OCI-LY3 (cell line): ENCODE measurements around the gene GNG12.

Experiments
- H2AFZ ChIP-seq: fragments of 200-600, 300-600 bp; shearing (Covaris generic); 2 replicates; pipeline ENCODE4 v1.6.0; 2014; ENCODE audit warnings: antibody characterized with exemption, low read depth, low read length
- H3K27ac ChIP-seq: fragments of 200-600, 300-600 bp; sonication (generic); 2 replicates; pipeline ENCODE4 v1.5.1; 2014; ENCODE audit warnings: mild to moderate bottlenecking, low read length, moderate library complexity, mixed read lengths
- H3K27me3 ChIP-seq: fragments of 200-600, 300-600 bp; sonication (generic); 2 replicates; pipeline ENCODE4 v1.6.1; 2014; ENCODE audit warnings: low read depth, low read length, mixed read lengths
- H3K36me3 ChIP-seq: fragments of 200-600, 300-600 bp; sonication (generic); replicated peaks from 2 replicates; pipeline ENCODE3; 2014; ENCODE audit warnings: low read depth, low read length, mixed read lengths
- H3K4me1 ChIP-seq: fragments of 300-600, 200-600 bp; sonication (generic); 2 replicates; pipeline ENCODE4 v1.6.1; 2014; ENCODE audit warnings: low read length, mixed read lengths
- H3K4me2 ChIP-seq: fragments of 200-600, 300-600 bp; sonication (generic); 2 replicates; pipeline ENCODE4 v1.6.1; 2014; ENCODE audit warnings: low read length, mixed read lengths
- H3K4me3 ChIP-seq: fragments of 300-600, 200-600 bp; sonication (generic); 2 replicates; pipeline ENCODE4 v1.5.1; 2014; ENCODE audit warnings: antibody characterized with exemption, mild to moderate bottlenecking, low read length, moderate library complexity
- H3K79me2 ChIP-seq: fragments of 300-600, 200-600 bp; shearing (Covaris generic); 2 replicates; pipeline ENCODE4 v1.6.1; 2014; ENCODE audit warnings: mild to moderate bottlenecking, low read length, mixed read lengths
- H3K9ac ChIP-seq: fragments of 300-600, 200-600 bp; shearing (Covaris generic); 2 replicates; pipeline ENCODE4 v1.6.0; 2014; ENCODE audit warnings: mild to moderate bottlenecking, low read length, moderate library complexity
- H3K9me3 ChIP-seq: fragments of 200-600, 300-600 bp; shearing (Covaris generic); 2 replicates; pipeline ENCODE4 v1.6.1; 2014; ENCODE audit warnings: low read length, mixed read lengths; ENCODE audit not compliant: insufficient read depth
- H4K20me1 ChIP-seq: fragments of 200-600, 300-600 bp; sonication (generic); 2 replicates; pipeline ENCODE4 v1.6.1; 2016; ENCODE audit warnings: low read length, mixed read lengths; ENCODE audit not compliant: insufficient read depth
- EZH2phosphoT487 ChIP-seq: fragments of 200-600 bp; shearing (Covaris generic); IDR thresholded peaks from 2 replicates; pipeline ENCODE4 v1.6.1; 2018; ENCODE audit warnings: antibody characterized with exemption, mixed run types, low read depth
- TF ChIP-seq, protein P1 (sequence below): fragments of 200-600, 300-600 bp; sonication (generic); IDR thresholded peaks from 2 replicates; pipeline ENCODE4 v1.5.1; 2014; ENCODE audit warnings: antibody characterized with exemption, low read length, low read depth

Gene GNG12

DNA sequence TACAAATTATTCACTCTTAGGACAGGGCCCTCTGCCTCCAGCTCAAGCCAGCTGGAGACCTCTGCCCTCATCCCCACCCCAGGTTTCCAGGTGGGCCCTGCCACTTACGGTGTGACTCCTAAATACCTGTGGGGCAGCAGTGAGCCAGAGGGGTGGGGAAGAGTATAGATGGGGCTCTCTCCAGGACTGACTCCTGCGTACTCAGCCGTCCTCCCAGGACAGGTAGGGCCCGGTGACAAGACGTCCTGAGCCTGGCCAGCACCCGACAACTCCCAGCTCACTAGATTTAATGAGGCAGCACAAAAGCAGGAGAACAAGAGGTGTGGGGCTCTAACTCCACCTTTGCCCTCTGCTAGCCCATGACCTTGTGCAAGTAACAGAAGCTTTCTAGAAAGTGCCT, 16.8 kb downstream of the GNG12 start:
- no peak overlapping the region for H3K4me3 ChIP-seq
- no peaks in the 10 kb centered on the region for H3K36me3 ChIP-seq
- TF ChIP-seq, protein P1, sequence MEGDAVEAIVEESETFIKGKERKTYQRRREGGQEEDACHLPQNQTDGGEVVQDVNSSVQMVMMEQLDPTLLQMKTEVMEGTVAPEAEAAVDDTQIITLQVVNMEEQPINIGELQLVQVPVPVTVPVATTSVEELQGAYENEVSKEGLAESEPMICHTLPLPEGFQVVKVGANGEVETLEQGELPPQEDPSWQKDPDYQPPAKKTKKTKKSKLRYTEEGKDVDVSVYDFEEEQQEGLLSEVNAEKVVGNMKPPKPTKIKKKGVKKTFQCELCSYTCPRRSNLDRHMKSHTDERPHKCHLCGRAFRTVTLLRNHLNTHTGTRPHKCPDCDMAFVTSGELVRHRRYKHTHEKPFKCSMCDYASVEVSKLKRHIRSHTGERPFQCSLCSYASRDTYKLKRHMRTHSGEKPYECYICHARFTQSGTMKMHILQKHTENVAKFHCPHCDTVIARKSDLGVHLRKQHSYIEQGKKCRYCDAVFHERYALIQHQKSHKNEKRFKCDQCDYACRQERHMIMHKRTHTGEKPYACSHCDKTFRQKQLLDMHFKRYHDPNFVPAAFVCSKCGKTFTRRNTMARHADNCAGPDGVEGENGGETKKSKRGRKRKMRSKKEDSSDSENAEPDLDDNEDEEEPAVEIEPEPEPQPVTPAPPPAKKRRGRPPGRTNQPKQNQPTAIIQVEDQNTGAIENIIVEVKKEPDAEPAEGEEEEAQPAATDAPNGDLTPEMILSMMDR, result no peak
- TF ChIP-seq EZH2phosphoT487, result no peak
- no peaks in the 10 kb centered on the region for H4K20me1 ChIP-seq
- H3K9me3 ChIP-seq, result no peaks in the 10 kb centered on the region
- no peaks in the 10 kb centered on the region for H3K79me2 ChIP-seq
- no peaks in the 10 kb centered on the region for H3K4me1 ChIP-seq
- no peak overlapping the region for H3K27ac ChIP-seq
- no peak overlapping the region for H3K9ac ChIP-seq
- no peak overlapping the region for H2AFZ ChIP-seq
- no peaks in the 10 kb centered on the region for H3K27me3 ChIP-seq
- H3K4me2 ChIP-seq, result no peak overlapping the region

DNA sequence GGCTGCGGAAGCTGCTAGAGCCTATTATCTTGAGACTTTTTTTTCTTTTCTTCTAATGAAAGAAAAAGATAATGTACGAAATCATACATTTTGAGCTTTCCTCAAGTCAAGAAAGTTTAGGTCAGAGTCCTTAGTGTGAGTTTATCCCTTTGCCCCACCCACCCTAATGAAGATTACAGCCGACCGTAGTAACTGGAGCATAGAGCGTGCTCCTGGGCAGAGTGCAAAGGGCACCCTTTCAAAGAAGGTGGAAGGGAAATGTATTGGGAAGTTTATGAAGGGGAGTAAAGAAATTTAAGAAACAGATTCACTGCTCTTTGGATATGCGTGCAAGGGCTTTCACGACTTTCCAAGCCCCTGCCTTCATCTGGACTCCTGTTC, 17.2 kb downstream of the GNG12 start:
- no peaks in the 10 kb centered on the region for H3K36me3 ChIP-seq
- H3K79me2 ChIP-seq, result no peaks in the 10 kb centered on the region
- no peak for TF ChIP-seq EZH2phosphoT487
- TF ChIP-seq, protein P1, result no peak
- H3K4me3 ChIP-seq, result no peak overlapping the region
- H3K4me1 ChIP-seq, result no peaks in the 10 kb centered on the region
- no peak overlapping the region for H3K4me2 ChIP-seq
- H4K20me1 ChIP-seq, result no peaks in the 10 kb centered on the region
- no peak overlapping the region for H3K9ac ChIP-seq
- no peaks in the 10 kb centered on the region for H3K27me3 ChIP-seq
- no peak overlapping the region for H3K27ac ChIP-seq
- H2AFZ ChIP-seq, result no peak overlapping the region
- no peaks in the 10 kb centered on the region for H3K9me3 ChIP-seq

- no peak overlapping the region for H3K4me2 ChIP-seq
- no peak overlapping the region for H3K4me3 ChIP-seq
- no peaks in the 10 kb centered on the region for H4K20me1 ChIP-seq
- H3K79me2 ChIP-seq, result no peaks in the 10 kb centered on the region
- no peaks in the 10 kb centered on the region for H3K27me3 ChIP-seq
- no peaks in the 10 kb centered on the region for H3K4me1 ChIP-seq
- no peak overlapping the region for H3K27ac ChIP-seq
- H2AFZ ChIP-seq, result no peak overlapping the region
- H3K9me3 ChIP-seq, result no peaks in the 10 kb centered on the region
- H3K36me3 ChIP-seq, result no peaks in the 10 kb centered on the region
- H3K9ac ChIP-seq, result no peak overlapping the region
- no peak for TF ChIP-seq EZH2phosphoT487
- TF ChIP-seq, protein P1, result no peak
Observed at GRCh38 chr1:67815303-67816094, 17.8 kb downstream of the GNG12 start.

DNA sequence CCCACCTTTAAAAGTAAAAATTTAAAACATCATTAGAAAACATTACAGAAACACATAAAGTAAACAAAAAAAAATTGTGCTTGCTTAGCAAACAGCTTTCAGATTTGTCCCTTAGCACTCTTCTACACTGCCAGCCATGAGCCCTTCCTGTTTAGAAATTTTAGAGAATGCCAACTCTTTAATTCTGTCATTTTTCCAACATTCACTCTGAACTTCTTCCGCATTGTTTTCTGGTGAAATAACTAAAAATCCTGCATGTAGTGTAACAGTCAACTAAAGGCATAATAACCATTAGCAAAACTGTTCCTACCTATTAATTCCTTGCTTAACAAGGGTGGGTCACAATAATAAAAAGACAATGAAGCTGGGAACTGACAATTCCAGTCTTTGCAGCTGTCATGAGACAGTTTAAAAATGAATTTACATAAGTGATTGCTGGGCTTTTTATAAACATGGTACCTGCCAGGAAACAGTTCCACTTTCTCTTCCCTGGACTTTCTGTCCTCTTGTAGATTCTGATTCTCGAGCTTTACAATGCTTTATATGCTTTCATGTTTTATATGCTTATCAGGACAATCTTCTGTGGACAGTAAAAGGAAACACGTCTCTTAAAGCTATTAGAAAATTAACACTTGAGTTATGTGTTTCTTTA, 19.0 kb downstream of the GNG12 start:
- no peak overlapping the region for H2AFZ ChIP-seq
- H3K4me2 ChIP-seq, result no peak overlapping the region
- no peaks in the 10 kb centered on the region for H3K36me3 ChIP-seq
- no peaks in the 10 kb centered on the region for H3K9me3 ChIP-seq
- no peak overlapping the region for H3K27ac ChIP-seq
- H3K4me1 ChIP-seq, result no peaks in the 10 kb centered on the region
- no peak overlapping the region for H3K9ac ChIP-seq
- no peaks in the 10 kb centered on the region for H3K79me2 ChIP-seq
- H3K27me3 ChIP-seq, result no peaks in the 10 kb centered on the region
- TF ChIP-seq EZH2phosphoT487, result no peak
- TF ChIP-seq, protein P1, result no peak
- H3K4me3 ChIP-seq, result no peak overlapping the region
- no peaks in the 10 kb centered on the region for H4K20me1 ChIP-seq
